Measurements from ENCODE around the gene OPCML. TPM values are rescaled to one million over a fixed set of nuclear protein-coding genes. Genes with fewer than 3 reads are reported as not detected.

OPCML gene
- total and polyA plus RNA-seq, 2 experiments from 2014 or later: 1.2 to 4.4 TPM

DNA sequence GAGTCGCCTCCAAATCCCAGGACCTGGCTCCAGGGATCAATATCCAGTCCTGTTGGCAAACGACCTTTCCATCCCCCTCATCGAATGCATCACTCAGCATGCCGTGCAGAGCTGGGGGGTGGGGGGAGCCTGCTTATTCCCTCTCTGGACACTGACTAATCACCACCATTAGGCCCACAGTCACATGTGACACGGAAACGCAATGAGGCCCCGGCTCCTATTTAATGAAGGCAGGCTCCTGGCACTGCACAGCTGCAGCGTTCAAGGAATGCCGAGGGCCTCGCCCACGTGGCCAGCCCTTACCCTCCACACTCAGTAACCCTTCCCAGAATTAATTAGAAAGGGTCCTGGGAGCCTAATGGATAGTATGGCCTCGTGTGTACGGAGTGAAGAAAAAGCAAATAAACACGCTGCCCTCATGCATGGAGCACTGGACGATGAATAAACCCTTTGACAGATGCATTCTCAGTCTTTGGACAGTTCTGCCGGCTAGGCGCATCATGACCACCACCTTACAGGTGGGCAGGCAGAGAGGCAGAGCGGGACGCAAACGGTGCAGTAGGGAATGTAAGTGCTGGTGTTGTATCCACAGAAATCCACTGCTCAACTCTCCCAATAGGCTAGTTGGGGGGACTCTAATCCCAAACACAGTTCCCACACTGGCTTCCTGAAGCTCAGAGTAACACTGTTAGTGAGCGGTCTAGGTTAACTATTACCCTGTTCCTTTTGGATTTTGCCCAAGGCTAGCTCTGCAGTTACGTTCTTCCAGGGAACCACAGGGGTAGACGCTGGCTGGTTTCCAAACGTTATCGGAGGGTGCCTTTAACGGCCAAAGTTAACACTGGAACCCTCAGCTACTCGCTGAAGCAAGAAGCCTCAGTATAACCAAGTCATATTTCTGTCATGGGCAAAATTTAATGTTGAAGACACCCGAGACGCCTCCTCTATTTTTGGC is 490.1 kb downstream of the OPCML start:
- Histone ChIP-seq H3K9me2 (ENCODE audit: insufficient read depth) (no peaks in the 10 kb centered on the region), H3F3A (replicated peaks; ENCODE audit: low read depth) (no peaks in the 10 kb centered on the region), H4K20me1 (replicated peaks; ENCODE audit: insufficient read depth) (no peaks in the 10 kb centered on the region), H3K27ac (ENCODE audit: low read depth) (no peak overlapping the region), H3K4me2 (no peak overlapping the region), H3K4me3 (no peak overlapping the region), H2AFZ (no peak overlapping the region), H3K36me3 (ENCODE audit: insufficient read depth) (no peaks in the 10 kb centered on the region), H3K79me2 (replicated peaks; ENCODE audit: insufficient read depth) (no peaks in the 10 kb centered on the region), H3K27me3 (ENCODE audit: insufficient read depth) (no peaks in the 10 kb centered on the region), H3K4me1 (ENCODE audit: insufficient read depth) (peaks cover 7% of the 10 kb centered on the region; the same call in 1 of the 2 replicates)
- no peak for ATAC-seq
- Mint-ChIP-seq H3K4me3 (no peak overlapping the region), H3K27me3 (ENCODE audit: insufficient read depth, low read depth, poor library complexity) (peaks cover 2% of the 10 kb centered on the region), H3K9me3 (no peaks in the 10 kb centered on the region), H3K36me3 (ENCODE audit: low read depth) (no peaks in the 10 kb centered on the region), H3K27ac (no peak overlapping the region), H3K4me1 (peaks cover 7% of the 10 kb centered on the region)
- TF ChIP-seq ZNF331 (CRISPR knock-in tag; IDR thresholded peaks at IDR 0.05; ENCODE audit: low read depth) (no peak), ZNF462 (CRISPR knock-in tag; IDR thresholded peaks at IDR 0.05) (no peak), EZH2 (IDR thresholded peaks at IDR 0.05; ENCODE audit: low read depth, unreplicated experiment) (no peak), JUNB (IDR thresholded peaks at IDR 0.05; ENCODE audit: unreplicated experiment) (no peak), STAT1 (IDR thresholded peaks at IDR 0.05; ENCODE audit: unreplicated experiment) (no peak), REST (IDR thresholded peaks at IDR 0.05; ENCODE audit: unreplicated experiment) (no peak), EZH2phosphoT487 (IDR thresholded peaks at IDR 0.05; ENCODE audit: unreplicated experiment) (no peak), POLR2AphosphoS5 (IDR thresholded peaks at IDR 0.05; ENCODE audit: low read depth) (no peak), NANOG (IDR thresholded peaks at IDR 0.05; ENCODE audit: borderline replicate concordance) (no peak), ETS1 (IDR thresholded peaks at IDR 0.05) (no peak), ZNF114 (CRISPR knock-in tag; IDR thresholded peaks at IDR 0.05) (no peak), CREB1 (CRISPR knock-in tag; IDR thresholded peaks at IDR 0.05; ENCODE audit: low read depth) (no peak)
- TF ChIP-seq, protein P1, sequence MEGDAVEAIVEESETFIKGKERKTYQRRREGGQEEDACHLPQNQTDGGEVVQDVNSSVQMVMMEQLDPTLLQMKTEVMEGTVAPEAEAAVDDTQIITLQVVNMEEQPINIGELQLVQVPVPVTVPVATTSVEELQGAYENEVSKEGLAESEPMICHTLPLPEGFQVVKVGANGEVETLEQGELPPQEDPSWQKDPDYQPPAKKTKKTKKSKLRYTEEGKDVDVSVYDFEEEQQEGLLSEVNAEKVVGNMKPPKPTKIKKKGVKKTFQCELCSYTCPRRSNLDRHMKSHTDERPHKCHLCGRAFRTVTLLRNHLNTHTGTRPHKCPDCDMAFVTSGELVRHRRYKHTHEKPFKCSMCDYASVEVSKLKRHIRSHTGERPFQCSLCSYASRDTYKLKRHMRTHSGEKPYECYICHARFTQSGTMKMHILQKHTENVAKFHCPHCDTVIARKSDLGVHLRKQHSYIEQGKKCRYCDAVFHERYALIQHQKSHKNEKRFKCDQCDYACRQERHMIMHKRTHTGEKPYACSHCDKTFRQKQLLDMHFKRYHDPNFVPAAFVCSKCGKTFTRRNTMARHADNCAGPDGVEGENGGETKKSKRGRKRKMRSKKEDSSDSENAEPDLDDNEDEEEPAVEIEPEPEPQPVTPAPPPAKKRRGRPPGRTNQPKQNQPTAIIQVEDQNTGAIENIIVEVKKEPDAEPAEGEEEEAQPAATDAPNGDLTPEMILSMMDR (conservative IDR thresholded peaks at IDR 0.05; ENCODE audit: low read depth in 2 of 2): no peak
- DNase-seq (ENCODE audit: low spot score): no peak

All from GM23338 (cell line).